IMR-90 (cell line): Measurements from ENCODE around the gene UBE3C.
A peak's percentile ranks its signal among the peaks of the same experiment; 100 is the strongest.

Experiments used
- BHLHE40 ChIP-seq: fragments of 150-350 bp; IDR thresholded peaks from 2 replicates; pipeline ENCODE4 v1.6.1; 2016; ENCODE audit warnings: mild to moderate bottlenecking, low read depth, low read length
- CEBPB ChIP-seq: IDR thresholded peaks from 2 replicates; pipeline ENCODE4 v1.6.1; 2012; ENCODE audit warnings: low read depth, low read length, improper control_type of control experiment
- CTCF ChIP-seq: conservative IDR thresholded peaks from 2 replicates; pipeline ENCODE4 v1.5.1; 2012; ENCODE audit warnings: mild to moderate bottlenecking, low read depth, low read length, improper control_type of control experiment
- ELK1 ChIP-seq: fragments of 150-350 bp; IDR thresholded peaks from 2 replicates; pipeline ENCODE4 v1.6.1; 2016; ENCODE audit warnings: low read depth, mild to moderate bottlenecking, low read length, moderate library complexity, borderline replicate concordance
- FOS ChIP-seq: fragments of 150-350 bp; IDR thresholded peaks from 2 replicates; pipeline ENCODE4 v1.6.1; 2016; ENCODE audit warnings: low read depth, low read length
- MAFK ChIP-seq: IDR thresholded peaks from 2 replicates; pipeline ENCODE4 v1.6.1; 2012; ENCODE audit warnings: low read depth, low read length, improper control_type of control experiment
- MXI1 ChIP-seq: IDR thresholded peaks from 2 replicates; pipeline ENCODE4 v1.6.1; 2012; ENCODE audit warnings: low read depth, mild to moderate bottlenecking, low read length, moderate library complexity, borderline replicate concordance
- NFE2L2 ChIP-seq: fragments of 150-350 bp; IDR thresholded peaks from 2 replicates; pipeline ENCODE4 v1.6.1; 2016; ENCODE audit warnings: low read depth, mild to moderate bottlenecking, low read length
- POLR2A ChIP-seq: IDR thresholded peaks from 2 replicates; pipeline ENCODE4 v1.6.1; 2012; ENCODE audit warnings: mild to moderate bottlenecking, low read depth, low read length
- RAD21 ChIP-seq: IDR thresholded peaks from 2 replicates; pipeline ENCODE4 v1.6.1; 2012; ENCODE audit warnings: low read length, improper control_type of control experiment
- RCOR1 ChIP-seq: IDR thresholded peaks from 2 replicates; pipeline ENCODE4 v1.6.1; 2012; ENCODE audit warnings: mild to moderate bottlenecking, low read length, improper control_type of control experiment; ENCODE audit not compliant: insufficient replicate concordance
- RFX5 ChIP-seq: IDR thresholded peaks from 2 replicates; pipeline ENCODE4 v1.8.0; 2012; ENCODE audit warnings: low read depth, mild to moderate bottlenecking, low read length, moderate library complexity
- SMC3 ChIP-seq: fragments of 150-350 bp; IDR thresholded peaks from 2 replicates; pipeline ENCODE4 v1.6.1; 2016; ENCODE audit warnings: low read depth, mild to moderate bottlenecking, antibody characterized with exemption, low read length, moderate library complexity
- USF2 ChIP-seq: fragments of 150-350 bp; IDR thresholded peaks from 2 replicates; pipeline ENCODE4 v1.6.1; 2017; ENCODE audit warnings: mild to moderate bottlenecking, antibody characterized with exemption, low read length, low read depth

GRCh38 chr7:157271991-157272324 lies 133.2 kb downstream of the UBE3C start:
- TF ChIP-seq POLR2A (peak; percentile 52; the same call in 1 of the 2 replicates), CTCF (0 out of 2 replicates have a peak, but pooled peaks have one; percentile 4), RFX5 (no peak), RCOR1 (no peak), BHLHE40 (peak; percentile 80), USF2 (peak; percentile 34; the same call in 1 of the 2 replicates), MAFK (no peak), RAD21 (no peak), CEBPB (peak; percentile 97), NFE2L2 (no peak; the same call in 1 of the 2 replicates), MXI1 (peak; percentile 60; the same call in 1 of the 2 replicates), FOS (peak; percentile 37), ELK1 (no peak), SMC3 (no peak)
